HG02759 (cell line): Measurements from ENCODE around the gene TEAD2.
A peak's percentile ranks its signal among the peaks of the same experiment; 100 is the strongest.

Source experiments
- ATAC-seq: cut with Tn5 transposase; IDR thresholded peaks from one replicate; pipeline ENCODE4 v1.9.1; 2021; ENCODE audit warnings: mild to moderate bottlenecking, moderate library complexity; ENCODE audit not compliant: unreplicated experiment

TEAD2 gene

GRCh38 chr19:49348305-49349189, 13.7 kb downstream of the TEAD2 start:
- no peak for ATAC-seq

- ATAC-seq, result no peak
Measured at GRCh38 chr19:49347835-49348234, 14.4 kb downstream of the TEAD2 start.

- ATAC-seq, result no peak
Measured at GRCh38 chr19:49347191-49347590, 15.0 kb downstream of the TEAD2 start.

DNA sequence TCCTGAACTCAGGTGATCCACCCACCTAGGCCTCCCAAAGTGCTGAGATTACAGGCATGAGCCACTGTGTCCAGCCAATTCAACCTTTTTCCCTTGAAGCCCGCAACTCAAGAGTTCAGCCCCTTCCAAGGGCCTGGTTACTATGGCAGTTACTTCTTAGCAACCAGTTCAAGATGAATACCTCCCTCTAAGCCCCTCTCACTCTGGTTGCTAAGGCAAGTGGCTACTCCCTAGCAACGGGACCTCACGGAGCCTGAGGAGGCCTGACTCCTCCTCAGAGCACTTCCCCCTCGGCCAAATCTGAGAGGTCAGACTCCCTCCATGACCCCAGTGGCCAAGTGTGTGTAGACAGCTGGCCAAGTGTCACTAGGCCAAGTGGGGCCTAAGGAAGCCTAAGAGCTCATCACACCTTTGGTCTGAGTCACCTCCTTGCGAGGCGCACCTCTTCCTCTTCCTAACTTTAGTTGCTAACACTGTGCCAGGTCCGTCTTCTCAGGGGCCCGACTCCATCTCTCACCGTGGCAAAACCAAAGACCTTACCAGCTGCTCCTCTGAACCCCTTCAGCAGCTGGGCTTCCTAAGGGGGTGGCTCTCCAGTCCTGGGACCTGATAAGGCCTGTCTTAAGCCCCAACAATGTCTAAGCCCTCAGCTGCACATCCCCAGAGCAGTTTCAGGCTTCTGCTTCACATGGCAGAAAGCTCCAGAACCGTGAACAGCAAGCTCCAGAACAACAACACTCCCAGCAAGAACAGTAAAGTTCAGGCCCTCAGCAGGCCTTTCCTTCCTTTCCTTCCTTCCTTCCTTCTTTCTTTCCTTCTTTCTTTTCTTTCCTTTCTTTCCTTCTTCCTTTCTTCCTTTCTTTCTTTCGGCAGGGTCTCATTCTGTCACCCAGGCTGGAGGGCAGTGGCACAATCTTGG, 17.5 kb downstream of the TEAD2 start:
- no peak for ATAC-seq

DNA sequence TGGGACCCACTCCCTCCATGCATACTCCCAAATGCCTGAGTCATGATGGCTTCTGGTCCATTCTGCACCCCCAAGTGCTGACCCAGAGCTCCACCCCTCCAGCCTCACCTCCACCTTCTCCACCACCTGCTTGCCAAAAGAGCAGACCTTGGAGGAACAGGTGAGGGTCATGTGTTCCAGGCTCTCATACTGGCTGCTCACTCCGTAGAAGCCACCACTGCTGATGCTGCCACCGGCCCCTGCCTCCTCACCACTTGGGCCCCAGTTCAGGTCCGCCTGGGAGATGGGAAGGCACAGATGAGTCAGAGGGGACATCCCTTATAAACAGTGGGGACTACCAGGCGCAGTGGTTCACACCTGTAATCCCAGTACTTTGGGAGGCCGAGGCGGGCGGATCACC, 19.1 kb downstream of the TEAD2 start:
- ATAC-seq, result no peak

GRCh38 chr19:49342291-49342721, 19.9 kb downstream of the TEAD2 start:
- no peak for ATAC-seq

- no peak for ATAC-seq
Measured at GRCh38 chr19:49340865-49341718, 21.1 kb downstream of the TEAD2 start.

DNA sequence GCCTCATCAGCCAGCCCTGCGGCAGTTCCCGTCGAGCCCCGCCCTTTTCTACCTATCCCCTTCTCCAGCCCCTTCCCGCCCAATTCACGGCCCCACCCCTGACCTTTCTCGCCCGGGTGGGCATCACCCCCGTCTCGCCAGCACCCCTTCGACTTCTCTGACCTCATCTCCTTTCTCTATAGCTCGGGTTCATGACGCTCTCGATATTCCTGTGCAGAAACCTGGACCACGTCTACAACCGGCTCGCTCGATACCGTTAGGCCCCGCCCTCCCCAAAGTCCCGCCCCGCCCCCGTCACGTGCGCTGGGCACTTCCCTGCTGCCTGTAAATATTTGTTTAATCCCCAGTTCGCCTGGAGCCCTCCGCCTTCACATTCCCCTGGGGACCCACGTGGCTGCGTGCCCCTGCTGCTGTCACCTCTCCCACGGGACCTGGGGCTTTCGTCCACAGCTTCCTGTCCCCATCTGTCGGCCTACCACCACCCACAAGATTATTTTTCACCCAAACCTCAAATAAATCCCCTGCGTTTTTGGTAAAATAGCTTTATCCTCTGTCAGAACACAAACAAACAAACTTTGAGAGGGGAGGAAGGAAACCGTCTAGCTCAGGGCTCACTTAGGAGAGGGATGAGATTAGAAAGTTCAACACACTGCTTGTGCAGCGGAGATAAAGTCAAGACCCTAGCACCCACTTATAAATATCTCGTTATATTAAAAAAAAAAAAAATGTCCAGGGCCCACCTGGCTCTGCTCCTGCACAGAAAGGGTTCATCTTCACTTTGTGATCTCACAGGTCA, 21.9 kb downstream of the TEAD2 start:
- ATAC-seq, result peak; percentile 74

- no peak for ATAC-seq
Measured at GRCh38 chr19:49339301-49340068, 22.7 kb downstream of the TEAD2 start.

- no peak for ATAC-seq
Measured at GRCh38 chr19:49338691-49339300, 23.4 kb downstream of the TEAD2 start.

DNA sequence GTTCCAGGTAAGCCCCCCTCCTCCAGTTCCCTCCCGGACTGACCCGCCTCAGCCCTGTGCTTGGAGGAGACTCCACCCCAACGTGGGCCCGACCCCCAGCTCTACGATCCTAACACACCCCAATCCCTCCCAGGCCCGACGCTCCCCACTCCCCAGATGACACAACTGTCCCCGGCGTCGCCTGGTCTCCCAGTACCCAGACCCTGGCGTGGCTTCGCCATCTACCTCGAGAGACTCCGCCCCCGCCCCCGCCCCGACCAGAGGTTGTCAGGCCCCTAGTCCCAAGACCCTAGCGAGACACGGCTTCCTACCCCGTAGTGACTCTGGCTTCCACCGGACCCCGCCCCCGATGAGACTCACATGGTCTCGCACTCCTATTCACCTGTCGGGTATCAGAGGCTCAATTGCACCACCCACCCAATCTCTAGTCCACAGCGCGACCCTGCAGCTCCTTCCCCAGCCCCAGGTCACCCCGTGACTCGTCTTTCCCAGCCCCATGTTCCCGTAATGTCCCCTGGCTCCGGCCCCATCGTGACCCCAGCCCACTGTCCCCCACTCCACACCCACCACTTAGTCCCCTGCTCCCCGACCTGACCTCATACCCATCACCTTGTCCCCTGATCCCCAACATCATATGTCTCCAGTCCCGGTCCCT, 24.1 kb downstream of the TEAD2 start:
- no peak for ATAC-seq

DNA sequence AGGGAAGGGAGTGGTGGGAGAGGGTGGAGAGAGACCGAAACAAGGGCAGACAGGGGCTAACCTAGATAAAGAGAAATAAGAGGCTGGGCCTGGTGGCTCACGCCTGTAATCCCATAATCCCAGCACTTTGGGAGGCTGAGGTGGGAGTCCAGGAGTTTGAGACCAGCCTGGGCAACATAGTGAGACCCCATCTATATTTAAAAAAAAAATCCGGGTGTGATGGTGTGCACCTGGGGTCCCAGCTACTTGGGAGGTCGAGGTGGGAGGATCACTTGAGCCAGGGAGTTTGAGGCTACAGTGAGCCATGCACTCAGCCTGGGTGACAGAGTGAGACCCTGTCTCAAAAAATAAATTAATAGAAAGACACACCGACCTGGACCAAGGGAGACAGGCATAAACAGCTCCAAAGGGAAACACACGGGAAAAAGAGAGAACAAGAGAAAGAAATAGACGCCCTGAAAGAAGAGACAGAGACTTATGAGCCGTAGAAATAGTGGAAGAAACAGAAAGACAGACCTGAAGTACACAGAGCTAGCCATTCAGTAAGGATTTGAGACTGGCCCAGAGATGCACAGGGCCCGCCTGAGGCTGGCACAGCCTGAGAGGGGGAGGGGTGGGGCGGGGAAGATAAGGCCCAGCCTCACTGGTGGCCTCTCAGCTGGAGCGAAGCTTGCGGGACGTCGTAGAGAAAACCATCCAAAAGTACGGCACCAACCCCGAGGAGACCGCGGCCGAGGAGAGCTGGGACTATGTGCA, 24.8 kb downstream of the TEAD2 start:
- no peak for ATAC-seq

- no peak for ATAC-seq
Measured at GRCh38 chr19:49336482-49337266, 25.5 kb downstream of the TEAD2 start.

DNA sequence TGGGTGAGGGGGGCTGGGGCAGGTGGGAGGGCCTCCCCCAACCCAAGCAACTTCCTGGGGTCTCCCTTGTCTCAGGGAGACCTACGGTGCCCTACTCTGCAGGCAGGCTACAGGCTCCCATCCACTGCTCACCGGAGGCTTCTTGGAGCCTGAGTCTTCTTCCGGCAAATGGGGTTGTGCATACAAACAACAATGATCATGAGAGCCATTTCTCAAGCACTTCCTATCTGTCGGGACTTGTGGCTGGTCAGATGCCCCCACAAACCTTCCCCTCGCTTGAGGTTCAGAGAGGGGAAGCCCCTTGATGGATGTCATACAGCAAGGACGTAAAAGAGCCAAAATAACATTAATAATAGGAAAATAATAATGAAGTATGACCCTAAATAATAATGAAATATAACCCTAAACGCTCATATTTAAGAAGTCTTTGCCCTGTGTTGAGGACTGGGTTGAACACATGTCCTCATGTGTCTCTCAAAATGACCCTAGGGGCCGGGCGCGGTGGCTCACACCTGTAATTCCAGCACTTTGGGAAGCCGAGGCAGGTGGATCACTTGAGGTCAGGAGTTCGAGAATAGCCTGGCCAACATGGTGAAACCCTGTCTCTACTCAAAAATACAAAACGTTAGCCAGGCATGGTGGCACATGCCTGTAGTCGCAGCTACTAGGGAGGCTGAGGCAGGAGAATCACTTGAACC, 26.3 kb downstream of the TEAD2 start:
- ATAC-seq, result no peak

DNA sequence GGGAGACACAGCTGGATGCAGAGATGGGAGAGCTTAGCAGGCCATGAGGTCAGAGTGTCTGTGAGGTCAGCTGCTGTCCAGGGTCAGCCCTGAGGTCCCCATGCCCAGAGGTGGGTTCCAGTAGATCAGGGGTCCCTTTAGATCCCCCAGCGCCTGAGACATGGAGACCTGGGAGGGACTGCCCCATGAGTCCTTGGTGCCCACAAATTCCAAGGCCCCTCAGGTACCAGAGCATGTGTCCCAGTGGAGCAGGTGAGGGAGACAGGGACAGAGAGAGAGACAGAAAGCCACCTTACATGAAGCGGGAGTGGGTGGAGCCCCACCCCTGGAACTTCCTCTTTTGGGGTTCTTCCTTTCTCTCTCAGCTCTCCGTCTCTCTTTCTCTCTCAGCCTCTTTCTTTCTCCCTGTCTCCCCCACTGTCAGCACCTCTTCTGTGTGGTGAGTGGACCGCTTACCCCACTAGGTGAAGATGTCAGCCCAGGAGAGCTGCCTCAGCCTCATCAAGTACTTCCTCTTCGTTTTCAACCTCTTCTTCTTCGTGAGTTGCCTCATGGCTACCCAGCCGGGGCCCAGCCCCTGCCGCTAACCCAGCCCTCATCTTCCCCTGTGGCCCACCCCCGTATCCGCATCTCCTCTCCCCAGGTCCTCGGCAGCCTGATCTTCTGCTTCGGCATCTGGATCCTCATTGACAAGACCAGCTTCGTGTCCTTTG, 27.0 kb downstream of the TEAD2 start, which contains the start of gene CD37:
Gene CD37 (plus strand): TSS at position 336 of the 713 bp plus-strand sequence. CDS start 135 bp downstream, at position 471.
- ATAC-seq, result no peak
